IMR-90 (cell line): ENCODE measurements around the gene PAM16. TPM values are rescaled to one million over a fixed set of nuclear protein-coding genes. Genes with fewer than 3 reads are reported as not detected.

Experiments
- ATAC-seq: fragments of 200-7000 bp; cut with Tn5 transposase; 2 replicates; pipeline ENCODE4 v1.9.1; 2020; ENCODE audit warnings: low read depth, mild to moderate bottlenecking, moderate library complexity
- BruUV-seq: library from RNA; stranded (reverse); fragments of 400-500 nt; replicated peaks from 2 replicates; lab custom pipeline; 2021; lab: Mats Ljungman, UMichigan
- CTCF ChIA-PET: fragments of 300-600 bp; formaldehyde crosslinking; extraction: SDS; loops from one replicate; lab custom pipeline; 2021; ENCODE audit warnings: antibody characterized with exemption; lab: Yijun Ruan, JAX
- POLR2A ChIA-PET: fragments of 300-600 bp; sonication (Branson Sonifier 250); formaldehyde crosslinking; loops from one replicate; lab custom pipeline; 2022; ENCODE audit warnings: antibody characterized with exemption; ENCODE audit not compliant: unreplicated experiment; lab: Charles Lee
- DNase-seq: peaks from one replicate; pipeline ENCODE4 v3.0.0; 2013
- H2AFZ ChIP-seq: replicated peaks from 2 replicates; pipeline ENCODE3; 2013; ENCODE audit warnings: low read length, mild to moderate bottlenecking; ENCODE audit not compliant: poor library complexity
- H2AK5ac ChIP-seq: 2 replicates; pipeline ENCODE4 v1.6.1; 2013; ENCODE audit warnings: low read depth, low read length, inconsistent platforms
- H2AK9ac ChIP-seq: replicated peaks from 2 replicates; pipeline ENCODE3; 2013; ENCODE audit warnings: mild to moderate bottlenecking, low read depth, low read length, moderate library complexity; ENCODE audit not compliant: poor library complexity
- H2BK120ac ChIP-seq: 2 replicates; pipeline ENCODE4 v1.6.1; 2013; ENCODE audit warnings: low read depth, low read length, inconsistent platforms
- H2BK15ac ChIP-seq: 3 replicates; pipeline ENCODE4 v1.6.1; 2013; ENCODE audit warnings: low read depth, low read length, inconsistent platforms
- H2BK20ac ChIP-seq: 2 replicates; pipeline ENCODE4 v1.6.1; 2013; ENCODE audit warnings: low read depth, mild to moderate bottlenecking, inconsistent platforms, low read length, moderate library complexity
- H2BK5ac ChIP-seq: 2 replicates; pipeline ENCODE4 v1.6.1; 2013; ENCODE audit warnings: mild to moderate bottlenecking, low read depth, low read length, inconsistent platforms; ENCODE audit not compliant: poor library complexity, severe bottlenecking
- H3K14ac ChIP-seq: replicated peaks from 2 replicates; pipeline ENCODE4 v1.6.1; 2013; ENCODE audit warnings: low read depth, low read length, inconsistent platforms
- H3K18ac ChIP-seq: 2 replicates; pipeline ENCODE4 v1.6.1; 2013; ENCODE audit warnings: low read depth, low read length, control low read depth
- H3K23ac ChIP-seq: 2 replicates; pipeline ENCODE4 v1.6.1; 2013; ENCODE audit warnings: low read depth, low read length, inconsistent platforms
- H3K27ac ChIP-seq: 2 replicates; pipeline ENCODE4 v1.5.1; 2013; ENCODE audit warnings: mild to moderate bottlenecking, control low read depth, low read length; ENCODE audit not compliant: insufficient read depth
- H3K27me3 ChIP-seq: 2 replicates; pipeline ENCODE4 v1.6.1; 2013; ENCODE audit warnings: low read length; ENCODE audit not compliant: control insufficient read depth, insufficient read depth
- H3K36me3 ChIP-seq: 2 replicates; pipeline ENCODE4 v1.6.1; 2013; ENCODE audit warnings: low read length, mixed read lengths; ENCODE audit not compliant: control insufficient read depth, insufficient read depth
- H3K4ac ChIP-seq: 2 replicates; pipeline ENCODE4 v1.6.1; 2013; ENCODE audit warnings: low read depth, low read length, inconsistent platforms
- H3K4me1 ChIP-seq: 2 replicates; pipeline ENCODE4 v1.6.1; 2013; ENCODE audit warnings: low read length, mixed read lengths; ENCODE audit not compliant: control insufficient read depth, insufficient read depth
- H3K4me2 ChIP-seq: 2 replicates; pipeline ENCODE4 v1.6.1; 2013; ENCODE audit warnings: low read depth, mild to moderate bottlenecking, control low read depth, low read length, moderate library complexity
- H3K4me3 ChIP-seq: 2 replicates; pipeline ENCODE4 v1.5.1; 2013; ENCODE audit warnings: low read depth, mild to moderate bottlenecking, control low read depth, low read length, moderate library complexity; ENCODE audit not compliant: insufficient read depth
- H3K56ac ChIP-seq: 2 replicates; pipeline ENCODE4 v1.6.1; 2013; ENCODE audit warnings: low read length, inconsistent platforms; ENCODE audit not compliant: insufficient read depth; ENCODE audit errors: extremely low read depth
- H3K79me1 ChIP-seq, 2 experiments: 2 replicates each; pipeline ENCODE4 v1.6.1; 2013; ENCODE audit warnings: low read length in 2 of 2, inconsistent platforms in 1 of 2, low read depth in 1 of 2
- H3K9ac ChIP-seq: 2 replicates; pipeline ENCODE4 v1.6.1; 2013; ENCODE audit warnings: low read depth, low read length, control low read depth
- H3K9me1 ChIP-seq: 2 replicates; pipeline ENCODE4 v1.6.1; 2013; ENCODE audit warnings: low read length, inconsistent platforms; ENCODE audit not compliant: insufficient read depth
- H3K9me3 ChIP-seq: 2 replicates; pipeline ENCODE4 v1.6.1; 2013; ENCODE audit warnings: low read length; ENCODE audit not compliant: control insufficient read depth, insufficient read depth
- H4K20me1 ChIP-seq: 2 replicates; pipeline ENCODE4 v1.6.1; 2013; ENCODE audit warnings: low read length, inconsistent platforms; ENCODE audit not compliant: insufficient read depth
- H4K5ac ChIP-seq: 2 replicates; pipeline ENCODE4 v1.6.1; 2013; ENCODE audit warnings: mild to moderate bottlenecking, low read depth, low read length, control low read depth
- H4K8ac ChIP-seq, 2 experiments: 2 replicates each; pipeline ENCODE4 v1.6.1; 2013; ENCODE audit warnings: low read depth in 2 of 2, low read length in 2 of 2, control low read depth in 1 of 2, inconsistent platforms in 1 of 2
- H4K91ac ChIP-seq: 2 replicates; pipeline ENCODE4 v1.6.1; 2013; ENCODE audit warnings: low read depth, low read length, inconsistent platforms; ENCODE audit not compliant: insufficient read depth
- BHLHE40 ChIP-seq: fragments of 150-350 bp; IDR thresholded peaks from 2 replicates; pipeline ENCODE4 v1.6.1; 2016; ENCODE audit warnings: mild to moderate bottlenecking, low read depth, low read length
- CEBPB ChIP-seq: IDR thresholded peaks from 2 replicates; pipeline ENCODE4 v1.6.1; 2012; ENCODE audit warnings: low read depth, low read length, improper control_type of control experiment
- CHD1 ChIP-seq: IDR thresholded peaks from 2 replicates; pipeline ENCODE4 v1.6.1; 2012; ENCODE audit warnings: low read depth, low read length, improper control_type of control experiment
- FOS ChIP-seq: fragments of 150-350 bp; IDR thresholded peaks from 2 replicates; pipeline ENCODE4 v1.6.1; 2016; ENCODE audit warnings: low read depth, low read length
- MAFK ChIP-seq: IDR thresholded peaks from 2 replicates; pipeline ENCODE4 v1.6.1; 2012; ENCODE audit warnings: low read depth, low read length, improper control_type of control experiment
- MAZ ChIP-seq: IDR thresholded peaks from 2 replicates; pipeline ENCODE4 v1.6.1; 2012; ENCODE audit warnings: low read depth, mild to moderate bottlenecking, low read length, improper control_type of control experiment, moderate library complexity, borderline replicate concordance
- MXI1 ChIP-seq: IDR thresholded peaks from 2 replicates; pipeline ENCODE4 v1.6.1; 2012; ENCODE audit warnings: low read depth, mild to moderate bottlenecking, low read length, moderate library complexity, borderline replicate concordance
- NFE2L2 ChIP-seq: fragments of 150-350 bp; IDR thresholded peaks from 2 replicates; pipeline ENCODE4 v1.6.1; 2016; ENCODE audit warnings: low read depth, mild to moderate bottlenecking, low read length
- POLR2A ChIP-seq: IDR thresholded peaks from 2 replicates; pipeline ENCODE4 v1.6.1; 2012; ENCODE audit warnings: mild to moderate bottlenecking, low read depth, low read length
- RAD21 ChIP-seq: IDR thresholded peaks from 2 replicates; pipeline ENCODE4 v1.6.1; 2012; ENCODE audit warnings: low read length, improper control_type of control experiment
- RCOR1 ChIP-seq: IDR thresholded peaks from 2 replicates; pipeline ENCODE4 v1.6.1; 2012; ENCODE audit warnings: mild to moderate bottlenecking, low read length, improper control_type of control experiment; ENCODE audit not compliant: insufficient replicate concordance
- RFX5 ChIP-seq: IDR thresholded peaks from 2 replicates; pipeline ENCODE4 v1.8.0; 2012; ENCODE audit warnings: low read depth, mild to moderate bottlenecking, low read length, moderate library complexity
- SMC3 ChIP-seq: fragments of 150-350 bp; IDR thresholded peaks from 2 replicates; pipeline ENCODE4 v1.6.1; 2016; ENCODE audit warnings: low read depth, mild to moderate bottlenecking, antibody characterized with exemption, low read length, moderate library complexity
- WGBS, 2 experiments: methylation state at CpG; one replicate each; pipeline versions ENCODE4 v1.1.5 to v1.1.7; 2013; ENCODE audit warnings: missing lambda C conversion rate in 2 of 2; ENCODE audit not compliant: insufficient read length in 1 of 2; ENCODE audit errors: extremely low coverage in 2 of 2; 5-methylcytosine and 5-hydroxymethylcytosine counted together
- dilution Hi-C: fragments of 300-500 bp; cut with HindIII; formaldehyde crosslinking; loops from one replicate; pipeline ENCODE4 v1.14.3; 2018; ENCODE audit warnings: low sequenced_read_pairs; ENCODE audit not compliant: unreplicated experiment
- in situ Hi-C: fragments of 300-500 bp; cut with MboI; formaldehyde crosslinking; loops from 3 replicates; pipeline ENCODE4 v1.14.3; 2019; ENCODE audit warnings: low sequenced_read_pairs, inconsistent platforms, mixed read lengths
- intact Hi-C: fragments of 100-400 bp; cut with micrococcal nuclease; formaldehyde crosslinking; loops from 2 replicates; pipeline ENCODE4 v1.10.0; 2022
- polyA plus RNA-seq, 3 experiments: library from polyadenylated mRNA; depleted of rRNA; stranded (reverse); fragments of >200 nt; gene quantifications; 2 replicates each; pipeline ENCODE4 v1.2.3, GENCODE V29; 2012; ENCODE audit warnings: low replicate concordance in 1 of 3
- total RNA-seq: library from RNA; depleted of rRNA; stranded (reverse); fragments of >200 nt; gene quantifications from 2 replicates; pipeline ENCODE4 v1.2.3, GENCODE V29; 2012
- TF ChIP-seq, protein P1 (sequence below): fragments of 150-350 bp; IDR thresholded peaks from 2 replicates; pipeline ENCODE4 v1.6.1; 2017; ENCODE audit warnings: mild to moderate bottlenecking, antibody characterized with exemption, low read length, low read depth
- TF ChIP-seq, protein P2 (sequence below): fragments of 150-350 bp; IDR thresholded peaks from 2 replicates; pipeline ENCODE4 v1.6.1; 2016; ENCODE audit warnings: low read depth, mild to moderate bottlenecking, low read length, moderate library complexity, borderline replicate concordance
- TF ChIP-seq, protein P3 (sequence below): conservative IDR thresholded peaks from 2 replicates; pipeline ENCODE4 v1.5.1; 2012; ENCODE audit warnings: mild to moderate bottlenecking, low read depth, low read length, improper control_type of control experiment

Gene PAM16
- total and polyA plus RNA-seq, 2 of the 4 experiments (the other 2 are of a cell fraction): 17.9 to 48.4 TPM

DNA sequence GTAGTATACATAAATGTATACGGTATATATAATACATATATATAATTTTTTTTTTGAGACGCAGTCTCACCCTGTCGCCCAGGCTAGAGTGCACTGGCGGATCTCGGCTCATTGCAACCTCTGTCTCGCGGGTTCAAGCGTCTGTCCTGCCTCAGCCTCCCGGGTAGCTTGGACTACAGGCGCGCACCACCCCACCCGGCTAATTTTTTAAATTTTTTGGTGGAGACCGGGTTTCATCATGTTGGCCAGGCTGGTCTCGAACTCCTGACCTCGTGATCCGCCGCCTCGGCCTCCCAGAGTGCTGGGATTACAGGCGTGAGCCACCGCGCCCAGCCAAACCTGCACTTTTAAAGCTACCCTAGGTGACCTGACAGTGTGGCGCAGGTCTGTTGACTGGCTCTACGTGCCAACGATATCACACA, 745 bp downstream of the PAM16 start:
- H4K8ac ChIP-seq: peak overlapping the region; percentile 36 to 82; a peak in 3 of 4 replicates
- peaks cover 10% of the 10 kb centered on the region for H3K4me1 ChIP-seq
- peak overlapping the region; percentile 0; the same call in 1 of the 2 replicates for H2BK120ac ChIP-seq
- no TSS peak for BruUV-seq
- WGBS, 2 experiments: 32% methylated on average over 17 of the region's 24 CpGs; no CpG with 5 or more reads in 1 of the 2 experiments
- H3K56ac ChIP-seq: peak overlapping the region; percentile 67
- peak overlapping the region; percentile 92 for H2AFZ ChIP-seq
- dilution Hi-C loops (no loop called here), in situ Hi-C loops (no loop called here), intact Hi-C loops (loop anchor here (2.0 kb wide), 2 partner anchors 36 to 44 kb away; no protein-coding TSS in a partner anchor)
- H3K9ac ChIP-seq: peak overlapping the region; percentile 98
- H3K36me3 ChIP-seq: no peaks in the 10 kb centered on the region; the same call in 1 of the 2 replicates
- POLR2A ChIA-PET: no interaction called here
- DNase-seq: no peak
- ATAC-seq: no peak
- peak overlapping the region; percentile 33; the same call in 1 of the 2 replicates for H4K5ac ChIP-seq
- H3K9me1 ChIP-seq: peaks cover 12% of the 10 kb centered on the region; the same call in 1 of the 2 replicates
- H4K91ac ChIP-seq: peak overlapping the region; percentile 53; the same call in 1 of the 2 replicates
- peak overlapping the region; percentile 99 for H2AK5ac ChIP-seq
- peaks cover 40% of the 10 kb centered on the region for H4K20me1 ChIP-seq
- peak overlapping the region; percentile 93 for H3K14ac ChIP-seq
- H3K4ac ChIP-seq: peak overlapping the region; percentile 89
- H3K18ac ChIP-seq: peak overlapping the region; percentile 39; the same call in 1 of the 2 replicates
- H3K9me3 ChIP-seq: no peaks in the 10 kb centered on the region
- H2BK5ac ChIP-seq: peak overlapping the region; percentile 49
- H3K4me3 ChIP-seq: peak overlapping the region; percentile 86
- peak overlapping the region; percentile 99 for H3K4me2 ChIP-seq
- peak overlapping the region; percentile 82 for H3K27ac ChIP-seq
- peak overlapping the region; percentile 98 for H3K23ac ChIP-seq
- H3K79me1 ChIP-seq: peaks cover 19 to 51% of the 10 kb centered on the region in 2 experiments
- CTCF ChIA-PET: interaction anchor here (0.5 kb wide), 1 partner anchor 253 kb away, joined by 8 read pairs; no protein-coding TSS in a partner anchor
- H2BK15ac ChIP-seq: no peak overlapping the region
- no peaks in the 10 kb centered on the region for H3K27me3 ChIP-seq
- TF ChIP-seq, protein P1, sequence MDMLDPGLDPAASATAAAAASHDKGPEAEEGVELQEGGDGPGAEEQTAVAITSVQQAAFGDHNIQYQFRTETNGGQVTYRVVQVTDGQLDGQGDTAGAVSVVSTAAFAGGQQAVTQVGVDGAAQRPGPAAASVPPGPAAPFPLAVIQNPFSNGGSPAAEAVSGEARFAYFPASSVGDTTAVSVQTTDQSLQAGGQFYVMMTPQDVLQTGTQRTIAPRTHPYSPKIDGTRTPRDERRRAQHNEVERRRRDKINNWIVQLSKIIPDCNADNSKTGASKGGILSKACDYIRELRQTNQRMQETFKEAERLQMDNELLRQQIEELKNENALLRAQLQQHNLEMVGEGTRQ: no peak
- TF ChIP-seq, protein P2, sequence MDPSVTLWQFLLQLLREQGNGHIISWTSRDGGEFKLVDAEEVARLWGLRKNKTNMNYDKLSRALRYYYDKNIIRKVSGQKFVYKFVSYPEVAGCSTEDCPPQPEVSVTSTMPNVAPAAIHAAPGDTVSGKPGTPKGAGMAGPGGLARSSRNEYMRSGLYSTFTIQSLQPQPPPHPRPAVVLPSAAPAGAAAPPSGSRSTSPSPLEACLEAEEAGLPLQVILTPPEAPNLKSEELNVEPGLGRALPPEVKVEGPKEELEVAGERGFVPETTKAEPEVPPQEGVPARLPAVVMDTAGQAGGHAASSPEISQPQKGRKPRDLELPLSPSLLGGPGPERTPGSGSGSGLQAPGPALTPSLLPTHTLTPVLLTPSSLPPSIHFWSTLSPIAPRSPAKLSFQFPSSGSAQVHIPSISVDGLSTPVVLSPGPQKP: no peak
- TF ChIP-seq MAZ: no peak
- TF ChIP-seq, protein P3, sequence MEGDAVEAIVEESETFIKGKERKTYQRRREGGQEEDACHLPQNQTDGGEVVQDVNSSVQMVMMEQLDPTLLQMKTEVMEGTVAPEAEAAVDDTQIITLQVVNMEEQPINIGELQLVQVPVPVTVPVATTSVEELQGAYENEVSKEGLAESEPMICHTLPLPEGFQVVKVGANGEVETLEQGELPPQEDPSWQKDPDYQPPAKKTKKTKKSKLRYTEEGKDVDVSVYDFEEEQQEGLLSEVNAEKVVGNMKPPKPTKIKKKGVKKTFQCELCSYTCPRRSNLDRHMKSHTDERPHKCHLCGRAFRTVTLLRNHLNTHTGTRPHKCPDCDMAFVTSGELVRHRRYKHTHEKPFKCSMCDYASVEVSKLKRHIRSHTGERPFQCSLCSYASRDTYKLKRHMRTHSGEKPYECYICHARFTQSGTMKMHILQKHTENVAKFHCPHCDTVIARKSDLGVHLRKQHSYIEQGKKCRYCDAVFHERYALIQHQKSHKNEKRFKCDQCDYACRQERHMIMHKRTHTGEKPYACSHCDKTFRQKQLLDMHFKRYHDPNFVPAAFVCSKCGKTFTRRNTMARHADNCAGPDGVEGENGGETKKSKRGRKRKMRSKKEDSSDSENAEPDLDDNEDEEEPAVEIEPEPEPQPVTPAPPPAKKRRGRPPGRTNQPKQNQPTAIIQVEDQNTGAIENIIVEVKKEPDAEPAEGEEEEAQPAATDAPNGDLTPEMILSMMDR: no peak
- TF ChIP-seq SMC3: no peak
- no peak for TF ChIP-seq RAD21
- TF ChIP-seq MAFK: no peak
- no peak for TF ChIP-seq RFX5
- no peak for TF ChIP-seq RCOR1
- no peak for TF ChIP-seq POLR2A
- no peak for TF ChIP-seq BHLHE40
- TF ChIP-seq NFE2L2: no peak
- TF ChIP-seq FOS: no peak
- no peak for TF ChIP-seq CHD1
- no peak for TF ChIP-seq MXI1
- TF ChIP-seq CEBPB: no peak
- peak overlapping the region; percentile 90 for H2AK9ac ChIP-seq
- no peak overlapping the region for H2BK20ac ChIP-seq
